ENCODE results near the gene FNTB.

FNTB gene

DNA sequence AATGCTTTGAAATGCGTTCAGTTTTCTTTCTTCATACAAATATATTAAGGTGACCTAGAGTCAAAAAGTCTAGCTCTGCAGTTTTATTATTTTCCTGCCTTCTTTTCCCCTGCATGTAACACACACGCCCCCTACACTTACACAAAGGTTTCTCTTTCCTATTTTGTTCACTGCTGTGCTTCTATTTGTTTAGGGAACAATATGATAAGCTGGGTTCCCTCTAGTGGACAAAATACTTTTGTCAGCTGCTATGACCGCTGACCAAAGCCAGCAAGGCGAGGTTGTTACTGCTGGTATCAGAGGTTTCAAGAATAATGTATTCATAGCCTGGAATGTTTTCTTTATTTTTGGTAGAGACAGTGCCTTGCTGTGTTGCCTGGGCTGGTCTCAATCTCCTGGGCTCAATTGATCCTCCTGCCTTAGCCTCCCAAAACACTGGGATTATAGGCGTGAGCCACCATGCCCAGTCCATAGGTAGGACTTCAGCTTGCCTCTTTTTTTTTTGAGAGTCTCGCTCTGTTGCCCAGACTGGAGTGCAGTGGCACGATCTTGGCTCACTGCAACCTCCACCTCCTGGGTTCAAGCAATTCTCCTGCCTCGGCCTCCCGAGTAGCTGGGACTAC is 33.4 kb downstream of the FNTB start:
- Histone ChIP-seq H3K9me3 (ENCODE audit: control insufficient read depth, insufficient read depth, low read length) (no peaks in the 10 kb centered on the region), H3K27me3 (ENCODE audit: control insufficient read depth, low read length) (no peaks in the 10 kb centered on the region), H3K4me3 (ENCODE audit: low read length) (no peak overlapping the region), H3K4me1 (ENCODE audit: control insufficient read depth, low read length) (no peaks in the 10 kb centered on the region), H4K20me1 (ENCODE audit: control insufficient read depth, insufficient read depth, low read depth, low read length) (no peaks in the 10 kb centered on the region), H3K9me2 (replicated peaks; ENCODE audit: control insufficient read depth, low read length) (no peaks in the 10 kb centered on the region), H3K36me3 (ENCODE audit: control insufficient read depth, low read length) (peaks cover 8% of the 10 kb centered on the region), H3K79me2 (ENCODE audit: control insufficient read depth, low read length) (no peaks in the 10 kb centered on the region), H3K4me2 (ENCODE audit: low read length) (no peak overlapping the region), H3F3A (ENCODE audit: control insufficient read depth, insufficient read depth) (no peaks in the 10 kb centered on the region), H3K27ac (ENCODE audit: low read depth, low read length) (no peak overlapping the region)
- no peak for TF ChIP-seq EZH2phosphoT487 (IDR thresholded peaks at IDR 0.05; ENCODE audit: borderline replicate concordance, low read length)
- TF ChIP-seq, protein P1, sequence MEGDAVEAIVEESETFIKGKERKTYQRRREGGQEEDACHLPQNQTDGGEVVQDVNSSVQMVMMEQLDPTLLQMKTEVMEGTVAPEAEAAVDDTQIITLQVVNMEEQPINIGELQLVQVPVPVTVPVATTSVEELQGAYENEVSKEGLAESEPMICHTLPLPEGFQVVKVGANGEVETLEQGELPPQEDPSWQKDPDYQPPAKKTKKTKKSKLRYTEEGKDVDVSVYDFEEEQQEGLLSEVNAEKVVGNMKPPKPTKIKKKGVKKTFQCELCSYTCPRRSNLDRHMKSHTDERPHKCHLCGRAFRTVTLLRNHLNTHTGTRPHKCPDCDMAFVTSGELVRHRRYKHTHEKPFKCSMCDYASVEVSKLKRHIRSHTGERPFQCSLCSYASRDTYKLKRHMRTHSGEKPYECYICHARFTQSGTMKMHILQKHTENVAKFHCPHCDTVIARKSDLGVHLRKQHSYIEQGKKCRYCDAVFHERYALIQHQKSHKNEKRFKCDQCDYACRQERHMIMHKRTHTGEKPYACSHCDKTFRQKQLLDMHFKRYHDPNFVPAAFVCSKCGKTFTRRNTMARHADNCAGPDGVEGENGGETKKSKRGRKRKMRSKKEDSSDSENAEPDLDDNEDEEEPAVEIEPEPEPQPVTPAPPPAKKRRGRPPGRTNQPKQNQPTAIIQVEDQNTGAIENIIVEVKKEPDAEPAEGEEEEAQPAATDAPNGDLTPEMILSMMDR (IDR thresholded peaks at IDR 0.05; ENCODE audit: low read depth, low read length, poor library complexity, severe bottlenecking), result peak; percentile 55

DNA sequence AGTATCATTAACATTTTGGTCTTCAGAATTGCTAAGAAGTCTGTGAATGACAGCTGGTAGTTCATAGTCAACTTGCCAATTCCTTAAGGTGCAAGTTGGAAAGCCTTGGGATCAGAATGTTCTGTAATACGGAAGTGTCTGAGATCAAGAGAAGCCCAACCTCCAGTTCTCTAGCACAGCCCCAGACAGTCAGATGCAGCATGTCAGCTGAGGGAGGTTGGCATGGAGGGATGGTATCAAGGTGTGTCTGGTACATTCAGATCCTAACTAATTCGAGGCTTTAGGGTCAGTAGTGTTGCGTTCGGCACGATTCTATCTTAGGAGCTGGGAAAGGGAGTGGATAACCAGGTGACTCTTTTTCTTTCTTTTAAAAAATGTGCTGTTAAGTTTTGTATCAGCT is 38.3 kb downstream of the FNTB start:
- H3K4me3 ChIP-seq (ENCODE audit: low read length), result no peak overlapping the region
- H3K9me2 ChIP-seq (replicated peaks; ENCODE audit: control insufficient read depth, low read length), result no peaks in the 10 kb centered on the region
- no peaks in the 10 kb centered on the region for H4K20me1 ChIP-seq (ENCODE audit: control insufficient read depth, insufficient read depth, low read depth, low read length)
- peaks cover 6% of the 10 kb centered on the region; the same call in 1 of the 2 replicates for H3K36me3 ChIP-seq (ENCODE audit: control insufficient read depth, low read length)
- H3K9me3 ChIP-seq (ENCODE audit: control insufficient read depth, insufficient read depth, low read length), result no peaks in the 10 kb centered on the region
- no peak overlapping the region for H3K27ac ChIP-seq (ENCODE audit: low read depth, low read length)
- no peak for TF ChIP-seq EZH2phosphoT487 (IDR thresholded peaks at IDR 0.05; ENCODE audit: borderline replicate concordance, low read length)
- TF ChIP-seq, protein P1 (IDR thresholded peaks at IDR 0.05; ENCODE audit: low read depth, low read length, poor library complexity, severe bottlenecking), result no peak
- H3K27me3 ChIP-seq (ENCODE audit: control insufficient read depth, low read length), result no peaks in the 10 kb centered on the region
- H3K4me2 ChIP-seq (ENCODE audit: low read length), result no peak overlapping the region
- no peaks in the 10 kb centered on the region for H3K79me2 ChIP-seq (ENCODE audit: control insufficient read depth, low read length)
- H3F3A ChIP-seq (ENCODE audit: control insufficient read depth, insufficient read depth), result no peaks in the 10 kb centered on the region
- H3K4me1 ChIP-seq (ENCODE audit: control insufficient read depth, low read length), result no peaks in the 10 kb centered on the region

DNA sequence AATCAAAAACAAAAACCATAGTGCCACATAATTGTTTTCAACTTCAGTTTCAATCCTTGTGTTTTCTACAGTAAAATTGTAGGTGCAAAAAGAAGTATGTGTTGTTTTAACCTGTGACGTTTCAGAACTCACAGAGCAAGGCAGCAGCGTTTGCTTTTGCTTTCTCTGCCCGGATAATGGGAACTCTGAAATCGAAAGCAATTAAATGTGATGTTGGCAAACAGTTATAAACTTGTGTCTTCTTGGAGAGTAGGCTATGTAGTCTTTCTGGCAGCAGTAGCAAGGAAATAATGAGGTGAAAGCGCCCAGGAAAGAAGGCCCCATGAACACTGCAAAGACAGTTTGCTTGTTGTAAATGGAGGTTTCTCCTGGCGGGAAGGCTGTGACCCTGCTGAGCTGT is 39.1 kb downstream of the FNTB start:
- no peak for TF ChIP-seq EZH2phosphoT487 (IDR thresholded peaks at IDR 0.05; ENCODE audit: borderline replicate concordance, low read length)
- TF ChIP-seq, protein P1 (IDR thresholded peaks at IDR 0.05; ENCODE audit: low read depth, low read length, poor library complexity, severe bottlenecking), result no peak
- H3K27ac ChIP-seq (ENCODE audit: low read depth, low read length), result no peak overlapping the region
- H3F3A ChIP-seq (ENCODE audit: control insufficient read depth, insufficient read depth), result no peaks in the 10 kb centered on the region
- no peaks in the 10 kb centered on the region for H3K9me2 ChIP-seq (replicated peaks; ENCODE audit: control insufficient read depth, low read length)
- no peak overlapping the region for H3K4me3 ChIP-seq (ENCODE audit: low read length)
- no peaks in the 10 kb centered on the region for H3K9me3 ChIP-seq (ENCODE audit: control insufficient read depth, insufficient read depth, low read length)
- no peaks in the 10 kb centered on the region for H3K27me3 ChIP-seq (ENCODE audit: control insufficient read depth, low read length)
- no peaks in the 10 kb centered on the region for H3K79me2 ChIP-seq (ENCODE audit: control insufficient read depth, low read length)
- peaks cover 6% of the 10 kb centered on the region; the same call in 1 of the 2 replicates for H3K36me3 ChIP-seq (ENCODE audit: control insufficient read depth, low read length)
- H3K4me1 ChIP-seq (ENCODE audit: control insufficient read depth, low read length), result no peaks in the 10 kb centered on the region
- no peaks in the 10 kb centered on the region for H4K20me1 ChIP-seq (ENCODE audit: control insufficient read depth, insufficient read depth, low read depth, low read length)
- no peak overlapping the region for H3K4me2 ChIP-seq (ENCODE audit: low read length)
